SK-N-SH treated with all-trans-retinoic acid at 6 μM for 48 hours (cell line): ENCODE results near the gene AGAP1.

Source experiments
- ATAC-seq: fragments of 200-7000 bp; cut with Tn5 transposase; 3 replicates; pipeline ENCODE4 v1.9.1; 2020; ENCODE audit warnings: mild to moderate bottlenecking, moderate library complexity
- BACH2 ChIP-seq: fragments of 250-450 bp; sonication (Bioruptor Pico); IDR thresholded peaks from 2 replicates; pipeline ENCODE4 v1.9.0; 2021; ENCODE audit warnings: mild to moderate bottlenecking, borderline replicate concordance
- CSDC2 ChIP-seq: fragments of 250-450 bp; sonication (Bioruptor Pico); IDR thresholded peaks from 2 replicates; pipeline ENCODE4 v1.5.0; 2020; ENCODE audit warnings: mild to moderate bottlenecking, moderate library complexity
- CSRNP3 ChIP-seq: fragments of 250-450 bp; sonication (Bioruptor Pico); IDR thresholded peaks from 2 replicates; pipeline ENCODE4 v1.5.1; 2021; ENCODE audit warnings: mild to moderate bottlenecking, moderate library complexity
- ISL1 ChIP-seq: fragments of 250-450 bp; sonication (Bioruptor Pico); IDR thresholded peaks from 2 replicates; pipeline ENCODE4 v2.1.2; 2022; ENCODE audit warnings: mild to moderate bottlenecking, moderate library complexity
- OSR1 ChIP-seq: fragments of 250-450 bp; sonication (Bioruptor Pico); IDR thresholded peaks from 2 replicates; pipeline ENCODE4 v1.8.0; 2022; ENCODE audit warnings: moderate library complexity, mild to moderate bottlenecking, inconsistent platforms
- POU6F1 ChIP-seq: fragments of 250-450 bp; sonication (Bioruptor Pico); IDR thresholded peaks from 2 replicates; pipeline ENCODE4 v1.8.0; 2021; ENCODE audit warnings: low read depth, mild to moderate bottlenecking, moderate library complexity, borderline replicate concordance
- RARB ChIP-seq: fragments of 250-450 bp; sonication (Bioruptor Pico); IDR thresholded peaks from 2 replicates; pipeline ENCODE4 v1.8.0; 2021; ENCODE audit warnings: mild to moderate bottlenecking, moderate library complexity
- SNAI2 ChIP-seq: fragments of 250-450 bp; sonication (Bioruptor Pico); IDR thresholded peaks from 2 replicates; pipeline ENCODE4 v1.5.0; 2020; ENCODE audit warnings: mild to moderate bottlenecking, moderate library complexity
- TCF4 ChIP-seq: fragments of 250-450 bp; sonication (Bioruptor Pico); IDR thresholded peaks from 2 replicates; pipeline ENCODE4 v1.8.0; 2021; ENCODE audit warnings: mild to moderate bottlenecking, moderate library complexity, borderline replicate concordance
- TOX ChIP-seq: fragments of 250-450 bp; sonication (Bioruptor Pico); IDR thresholded peaks from 2 replicates; pipeline ENCODE4 v1.8.0; 2021; ENCODE audit warnings: mild to moderate bottlenecking, moderate library complexity, borderline replicate concordance
- TSHZ2 ChIP-seq: fragments of 250-450 bp; sonication (Bioruptor Pico); IDR thresholded peaks from 2 replicates; pipeline ENCODE4 v1.5.0; 2020; ENCODE audit warnings: mild to moderate bottlenecking, moderate library complexity
- ZC3H10 ChIP-seq: fragments of 250-450 bp; sonication (Bioruptor Pico); IDR thresholded peaks from 2 replicates; pipeline ENCODE4 v1.5.1; 2021; ENCODE audit warnings: mild to moderate bottlenecking, moderate library complexity
- ZFP3 ChIP-seq: fragments of 250-450 bp; sonication (Bioruptor Pico); IDR thresholded peaks from 2 replicates; pipeline ENCODE4 v1.5.0; 2020; ENCODE audit warnings: mild to moderate bottlenecking, moderate library complexity
- ZFP30 ChIP-seq: fragments of 450-650 bp; formaldehyde crosslinking; IDR thresholded peaks from 2 replicates; pipeline ENCODE4 v1.5.0; 2022; ENCODE audit warnings: mild to moderate bottlenecking, moderate library complexity
- ZNF565 ChIP-seq: fragments of 450-650 bp; formaldehyde crosslinking; conservative IDR thresholded peaks from 2 replicates; pipeline ENCODE4 v1.5.0; 2020; ENCODE audit warnings: low read depth, mild to moderate bottlenecking, moderate library complexity
- ZNF70 ChIP-seq: fragments of 450-650 bp; formaldehyde crosslinking; IDR thresholded peaks from 2 replicates; pipeline ENCODE4 v1.5.0; 2020; ENCODE audit warnings: mild to moderate bottlenecking, moderate library complexity
- ZNF8 ChIP-seq: fragments of 450-650 bp; formaldehyde crosslinking; IDR thresholded peaks from 2 replicates; pipeline ENCODE4 v1.5.0; 2020; ENCODE audit warnings: mild to moderate bottlenecking, moderate library complexity

Gene AGAP1

GRCh38 chr2:235598532-235599531 lies 105.0 kb downstream of the AGAP1 start:
- no peak for ATAC-seq
- TF ChIP-seq SNAI2 (CRISPR knock-in tag) (no peak), CSDC2 (CRISPR knock-in tag) (no peak), BACH2 (no peak), TCF4 (no peak), TOX (CRISPR knock-in tag) (no peak), ZC3H10 (CRISPR knock-in tag) (no peak)

- no peak for ATAC-seq
- TF ChIP-seq ZNF565 (CRISPR knock-in tag) (no peak), TCF4 (no peak)
These were observed 105.9 kb downstream of the AGAP1 start for GRCh38 chr2:235599596-235600338.

GRCh38 chr2:235600406-235600805 lies 106.6 kb downstream of the AGAP1 start:
- TF ChIP-seq TCF4 (no peak), CSRNP3 (CRISPR knock-in tag) (no peak), TSHZ2 (CRISPR knock-in tag) (no peak), POU6F1 (no peak), TOX (CRISPR knock-in tag) (no peak), ZFP30 (no peak), CSDC2 (CRISPR knock-in tag) (no peak), RARB (no peak), ISL1 (CRISPR knock-in tag) (no peak), OSR1 (CRISPR knock-in tag) (no peak), BACH2 (no peak)
- TF ChIP-seq, all 23 proteins: peak for 0
- ATAC-seq, result no peak

- ATAC-seq, result no peak
- TF ChIP-seq SNAI2 (CRISPR knock-in tag), result no peak
- no peak for TF ChIP-seq BACH2
- TF ChIP-seq CSDC2 (CRISPR knock-in tag), result no peak
- no peak for TF ChIP-seq POU6F1
- no peak for TF ChIP-seq ZNF8 (CRISPR knock-in tag)
- TF ChIP-seq RARB, result no peak
- TF ChIP-seq ISL1 (CRISPR knock-in tag), result no peak
- TF ChIP-seq ZC3H10 (CRISPR knock-in tag), result no peak
- no peak for TF ChIP-seq TOX (CRISPR knock-in tag)
- no peak for TF ChIP-seq ZNF70 (CRISPR knock-in tag)
- TF ChIP-seq TSHZ2 (CRISPR knock-in tag), result no peak
- no peak for TF ChIP-seq ZFP3 (CRISPR knock-in tag)
These were observed 107.1 kb downstream of the AGAP1 start for GRCh38 chr2:235600926-235601325.
